HEK293 (cell line): ENCODE measurements around the gene CERS3.

Experiments
- CTCF ChIA-PET: fragments of 350-600 bp; formaldehyde crosslinking; extraction: SDS; loops from one replicate; lab custom pipeline; 2021; ENCODE audit warnings: antibody characterized with exemption; lab: Yijun Ruan, JAX
- POLR2A ChIA-PET: fragments of 300-600 bp; formaldehyde crosslinking; extraction: SDS; loops from one replicate; lab custom pipeline; 2020; ENCODE audit warnings: antibody characterized with exemption, inconsistent platforms; lab: Yijun Ruan, JAX
- H3K27ac ChIP-seq: fragments of 200-500 bp; sonication (Bioruptor generic); 2 replicates; pipeline ENCODE4 v1.5.1; 2014; ENCODE audit warnings: low read depth, low read length, control low read depth, inconsistent platforms; ENCODE audit errors: extremely low read depth
- H3K36me3 ChIP-seq, 2 experiments: fragments of 200-500 bp in 1 of 2; sonication (Bioruptor generic) in 1 of 2; 1 replicate in 1 of 2; 2 replicates in 1 of 2; pipeline ENCODE4 v1.5.1; 2014 to 2017; ENCODE audit warnings: inconsistent platforms in 2 of 2, low read length in 2 of 2; ENCODE audit not compliant: control insufficient read depth in 2 of 2, insufficient read depth in 1 of 2
- H3K4me1 ChIP-seq: fragments of 200-500 bp; sonication (Bioruptor generic); 2 replicates; pipeline ENCODE4 v1.5.1; 2014; ENCODE audit warnings: mild to moderate bottlenecking, low read length, inconsistent platforms; ENCODE audit not compliant: control insufficient read depth, insufficient read depth
- H3K4me3 ChIP-seq: 2 replicates; pipeline ENCODE4 v1.5.1; 2011; ENCODE audit warnings: low read depth, mild to moderate bottlenecking, control low read depth, low read length, moderate library complexity
- H3K9me3 ChIP-seq: fragments of 200-500 bp; sonication (Bioruptor generic); 2 replicates; pipeline ENCODE4 v1.5.1; 2014; ENCODE audit warnings: low read depth, low read length, inconsistent platforms; ENCODE audit not compliant: control insufficient read depth, insufficient read depth
- IKZF3 ChIP-seq: fragments of 450-650 bp; IDR thresholded peaks from 2 replicates; pipeline ENCODE4 v1.5.0; 2018; ENCODE audit warnings: missing biosample characterization, mild to moderate bottlenecking, missing genetic modification characterization, moderate library complexity
- KLF17 ChIP-seq: fragments of 450-650 bp; formaldehyde crosslinking; IDR thresholded peaks from 2 replicates; pipeline ENCODE4 v1.5.1; 2016; ENCODE audit warnings: missing biosample characterization, missing genetic modification characterization
- KLF8 ChIP-seq: fragments of 450-650 bp; formaldehyde crosslinking; IDR thresholded peaks from 2 replicates; pipeline ENCODE4 v1.5.1; 2016; ENCODE audit warnings: missing biosample characterization, missing genetic modification characterization
- ZBTB11 ChIP-seq: fragments of 450-650 bp; formaldehyde crosslinking; conservative IDR thresholded peaks from 2 replicates; pipeline ENCODE4 v1.5.1; 2016; ENCODE audit warnings: low read depth, missing biosample characterization, missing genetic modification characterization
- ZBTB21 ChIP-seq: fragments of 450-650 bp; formaldehyde crosslinking; IDR thresholded peaks from 2 replicates; pipeline ENCODE4 v1.5.1; 2017; ENCODE audit warnings: missing biosample characterization, missing genetic modification characterization
- ZBTB44 ChIP-seq: fragments of 450-650 bp; IDR thresholded peaks from 2 replicates; pipeline ENCODE4 v1.5.1; 2018; ENCODE audit warnings: missing biosample characterization, mild to moderate bottlenecking, missing genetic modification characterization
- ZBTB48 ChIP-seq: fragments of 450-650 bp; formaldehyde crosslinking; IDR thresholded peaks from 2 replicates; pipeline ENCODE4 v1.5.1; 2016; ENCODE audit warnings: missing biosample characterization, missing genetic modification characterization
- ZNF132 ChIP-seq: fragments of 450-650 bp; formaldehyde crosslinking; IDR thresholded peaks from 2 replicates; pipeline ENCODE4 v1.5.1; 2017; ENCODE audit warnings: missing biosample characterization, missing genetic modification characterization, borderline replicate concordance
- ZNF146 ChIP-seq: fragments of 450-650 bp; formaldehyde crosslinking; IDR thresholded peaks from 2 replicates; pipeline ENCODE4 v1.5.1; 2016; ENCODE audit warnings: missing biosample characterization, missing genetic modification characterization
- ZNF148 ChIP-seq: fragments of 450-650 bp; formaldehyde crosslinking; IDR thresholded peaks from 2 replicates; pipeline ENCODE4 v1.5.0; 2017; ENCODE audit warnings: missing biosample characterization, missing genetic modification characterization, borderline replicate concordance
- ZNF169 ChIP-seq: fragments of 450-650 bp; formaldehyde crosslinking; IDR thresholded peaks from 2 replicates; pipeline ENCODE4 v1.5.1; 2016; ENCODE audit warnings: missing biosample characterization, missing genetic modification characterization
- ZNF19 ChIP-seq: fragments of 450-650 bp; formaldehyde crosslinking; IDR thresholded peaks from 2 replicates; pipeline ENCODE4; 2016; ENCODE audit warnings: missing biosample characterization, missing genetic modification characterization, low read depth
- ZNF335 ChIP-seq: fragments of 450-650 bp; formaldehyde crosslinking; conservative IDR thresholded peaks from 2 replicates; pipeline ENCODE4 v1.5.1; 2016; ENCODE audit warnings: missing biosample characterization, missing genetic modification characterization
- ZNF341 ChIP-seq: fragments of 450-650 bp; formaldehyde crosslinking; IDR thresholded peaks from 2 replicates; pipeline ENCODE4; 2016; ENCODE audit warnings: low read depth, missing biosample characterization, missing genetic modification characterization
- ZNF600 ChIP-seq: fragments of 450-650 bp; formaldehyde crosslinking; IDR thresholded peaks from 2 replicates; pipeline ENCODE4 v1.5.1; 2016; ENCODE audit warnings: missing biosample characterization, missing genetic modification characterization
- ZNF664 ChIP-seq: fragments of 450-650 bp; formaldehyde crosslinking; IDR thresholded peaks from 2 replicates; pipeline ENCODE4 v1.5.1; 2016; ENCODE audit warnings: missing biosample characterization, missing genetic modification characterization
- TF ChIP-seq, protein P1 (sequence below): fragments of 450-650 bp; formaldehyde crosslinking; optimal IDR thresholded peaks from 2 replicates; pipeline ENCODE3; 2016; ENCODE audit warnings: missing biosample characterization, mild to moderate bottlenecking, missing genetic modification characterization
- TF ChIP-seq, protein P2 (sequence below): fragments of 450-650 bp; formaldehyde crosslinking; IDR thresholded peaks from 2 replicates; pipeline ENCODE4 v1.5.1; 2016; ENCODE audit warnings: missing biosample characterization, missing genetic modification characterization, borderline replicate concordance

CERS3 gene

DNA sequence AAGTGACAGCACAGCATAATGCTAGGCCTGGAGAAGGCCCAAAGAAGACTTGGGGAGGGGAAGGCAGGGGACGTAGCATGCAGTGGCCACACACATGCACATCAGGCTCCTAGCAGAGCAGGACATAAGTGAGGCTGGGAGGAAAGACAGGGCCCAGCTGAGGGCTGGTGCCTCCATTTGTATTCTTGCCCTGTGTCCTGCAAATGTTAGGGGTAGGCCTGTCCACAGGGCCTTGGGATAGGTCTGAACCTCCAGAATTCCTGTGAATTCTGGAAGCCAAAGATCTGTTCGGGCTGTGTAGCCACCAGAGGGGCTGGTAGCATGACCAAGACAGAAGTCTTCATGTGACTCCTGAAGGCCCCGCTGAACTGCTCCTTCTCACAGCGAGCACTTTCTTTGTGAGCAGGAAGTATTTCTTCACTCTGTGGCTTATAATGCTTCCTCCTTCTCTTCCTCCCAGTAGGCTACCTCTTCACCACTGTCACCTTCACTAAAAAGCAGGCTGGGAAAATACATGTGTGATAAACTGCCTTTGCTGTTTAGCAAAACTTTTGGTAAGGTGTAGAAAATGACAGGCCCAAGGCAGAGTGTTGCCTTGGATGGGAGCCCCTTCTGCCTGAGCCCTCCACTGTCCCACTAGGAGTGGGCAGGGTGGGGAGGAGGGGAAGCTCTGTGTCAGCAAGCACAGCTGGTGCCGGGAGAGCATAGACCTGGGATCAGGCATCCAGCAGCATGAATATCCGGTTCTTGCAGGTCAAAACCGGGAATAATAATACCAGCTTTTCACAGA lies 8.4 kb downstream of the CERS3 start:
- Histone ChIP-seq H3K27ac (no peak overlapping the region), H3K9me3 (no peaks in the 10 kb centered on the region), H3K36me3 (no peaks in the 10 kb centered on the region), H3K4me3 (no peak overlapping the region), H3K4me1 (no peaks in the 10 kb centered on the region)
- no peak for TF ChIP-seq ZNF335 (tag by site-specific recombination)
- TF ChIP-seq ZBTB11 (tag by site-specific recombination) = no peak
- TF ChIP-seq ZNF19 (tag by site-specific recombination) = no peak
- no peak for TF ChIP-seq KLF17
- TF ChIP-seq, protein P1, sequence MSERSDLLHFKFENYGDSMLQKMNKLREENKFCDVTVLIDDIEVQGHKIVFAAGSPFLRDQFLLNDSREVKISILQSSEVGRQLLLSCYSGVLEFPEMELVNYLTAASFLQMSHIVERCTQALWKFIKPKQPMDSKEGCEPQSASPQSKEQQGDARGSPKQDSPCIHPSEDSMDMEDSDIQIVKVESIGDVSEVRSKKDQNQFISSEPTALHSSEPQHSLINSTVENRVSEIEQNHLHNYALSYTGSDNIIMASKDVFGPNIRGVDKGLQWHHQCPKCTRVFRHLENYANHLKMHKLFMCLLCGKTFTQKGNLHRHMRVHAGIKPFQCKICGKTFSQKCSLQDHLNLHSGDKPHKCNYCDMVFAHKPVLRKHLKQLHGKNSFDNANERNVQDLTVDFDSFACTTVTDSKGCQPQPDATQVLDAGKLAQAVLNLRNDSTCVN (tag by site-specific recombination) = no peak
- no peak for TF ChIP-seq ZNF341 (tag by site-specific recombination)
- no peak for TF ChIP-seq KLF8 (tag by site-specific recombination)
- TF ChIP-seq ZNF148 (tag by site-specific recombination) = no peak
- TF ChIP-seq, protein P2, sequence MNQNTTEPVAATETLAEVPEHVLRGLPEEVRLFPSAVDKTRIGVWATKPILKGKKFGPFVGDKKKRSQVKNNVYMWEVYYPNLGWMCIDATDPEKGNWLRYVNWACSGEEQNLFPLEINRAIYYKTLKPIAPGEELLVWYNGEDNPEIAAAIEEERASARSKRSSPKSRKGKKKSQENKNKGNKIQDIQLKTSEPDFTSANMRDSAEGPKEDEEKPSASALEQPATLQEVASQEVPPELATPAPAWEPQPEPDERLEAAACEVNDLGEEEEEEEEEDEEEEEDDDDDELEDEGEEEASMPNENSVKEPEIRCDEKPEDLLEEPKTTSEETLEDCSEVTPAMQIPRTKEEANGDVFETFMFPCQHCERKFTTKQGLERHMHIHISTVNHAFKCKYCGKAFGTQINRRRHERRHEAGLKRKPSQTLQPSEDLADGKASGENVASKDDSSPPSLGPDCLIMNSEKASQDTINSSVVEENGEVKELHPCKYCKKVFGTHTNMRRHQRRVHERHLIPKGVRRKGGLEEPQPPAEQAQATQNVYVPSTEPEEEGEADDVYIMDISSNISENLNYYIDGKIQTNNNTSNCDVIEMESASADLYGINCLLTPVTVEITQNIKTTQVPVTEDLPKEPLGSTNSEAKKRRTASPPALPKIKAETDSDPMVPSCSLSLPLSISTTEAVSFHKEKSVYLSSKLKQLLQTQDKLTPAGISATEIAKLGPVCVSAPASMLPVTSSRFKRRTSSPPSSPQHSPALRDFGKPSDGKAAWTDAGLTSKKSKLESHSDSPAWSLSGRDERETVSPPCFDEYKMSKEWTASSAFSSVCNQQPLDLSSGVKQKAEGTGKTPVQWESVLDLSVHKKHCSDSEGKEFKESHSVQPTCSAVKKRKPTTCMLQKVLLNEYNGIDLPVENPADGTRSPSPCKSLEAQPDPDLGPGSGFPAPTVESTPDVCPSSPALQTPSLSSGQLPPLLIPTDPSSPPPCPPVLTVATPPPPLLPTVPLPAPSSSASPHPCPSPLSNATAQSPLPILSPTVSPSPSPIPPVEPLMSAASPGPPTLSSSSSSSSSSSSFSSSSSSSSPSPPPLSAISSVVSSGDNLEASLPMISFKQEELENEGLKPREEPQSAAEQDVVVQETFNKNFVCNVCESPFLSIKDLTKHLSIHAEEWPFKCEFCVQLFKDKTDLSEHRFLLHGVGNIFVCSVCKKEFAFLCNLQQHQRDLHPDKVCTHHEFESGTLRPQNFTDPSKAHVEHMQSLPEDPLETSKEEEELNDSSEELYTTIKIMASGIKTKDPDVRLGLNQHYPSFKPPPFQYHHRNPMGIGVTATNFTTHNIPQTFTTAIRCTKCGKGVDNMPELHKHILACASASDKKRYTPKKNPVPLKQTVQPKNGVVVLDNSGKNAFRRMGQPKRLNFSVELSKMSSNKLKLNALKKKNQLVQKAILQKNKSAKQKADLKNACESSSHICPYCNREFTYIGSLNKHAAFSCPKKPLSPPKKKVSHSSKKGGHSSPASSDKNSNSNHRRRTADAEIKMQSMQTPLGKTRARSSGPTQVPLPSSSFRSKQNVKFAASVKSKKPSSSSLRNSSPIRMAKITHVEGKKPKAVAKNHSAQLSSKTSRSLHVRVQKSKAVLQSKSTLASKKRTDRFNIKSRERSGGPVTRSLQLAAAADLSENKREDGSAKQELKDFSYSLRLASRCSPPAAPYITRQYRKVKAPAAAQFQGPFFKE (tag by site-specific recombination) = no peak
- no peak for TF ChIP-seq ZBTB21 (tag by site-specific recombination)
- TF ChIP-seq ZBTB44 = no peak
- no peak for TF ChIP-seq IKZF3 (tag by site-specific recombination)
- TF ChIP-seq ZNF600 (tag by site-specific recombination) = no peak
- TF ChIP-seq ZNF169 = no peak
- TF ChIP-seq ZNF664 (tag by site-specific recombination) = no peak
- no peak for TF ChIP-seq ZNF146 (tag by site-specific recombination)
- TF ChIP-seq ZNF132 (tag by site-specific recombination) = no peak
- TF ChIP-seq ZBTB48 (tag by site-specific recombination) = no peak
- ChIA-PET POLR2A (no interaction called here), CTCF (no interaction called here)
